HG03095 (cell line): ENCODE data around the gene NOL4.

Source experiments
- ATAC-seq: cut with Tn5 transposase; IDR thresholded peaks from one replicate; pipeline ENCODE4 v1.9.1; 2021; ENCODE audit warnings: moderate library complexity; ENCODE audit not compliant: unreplicated experiment

The NOL4 gene

DNA sequence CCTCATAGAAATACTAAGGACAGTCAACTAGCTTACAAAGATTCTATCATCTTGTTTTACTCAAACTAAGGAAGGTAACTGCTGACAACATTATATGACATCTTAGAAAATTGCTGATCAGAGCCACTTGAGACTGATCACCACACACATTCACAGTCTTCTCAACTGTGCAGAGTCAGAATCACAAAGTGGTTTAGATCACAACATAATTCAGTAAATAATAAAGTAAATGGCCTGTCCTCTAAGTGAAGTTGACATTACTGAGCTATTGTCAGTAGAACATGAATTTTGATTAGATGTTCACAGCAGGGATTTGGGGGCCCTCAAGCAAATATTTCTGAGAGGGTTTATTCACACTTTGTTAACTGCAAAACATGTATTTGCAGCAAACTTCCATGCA, 28.5 kb downstream of the NOL4 start:
- no peak for ATAC-seq

DNA sequence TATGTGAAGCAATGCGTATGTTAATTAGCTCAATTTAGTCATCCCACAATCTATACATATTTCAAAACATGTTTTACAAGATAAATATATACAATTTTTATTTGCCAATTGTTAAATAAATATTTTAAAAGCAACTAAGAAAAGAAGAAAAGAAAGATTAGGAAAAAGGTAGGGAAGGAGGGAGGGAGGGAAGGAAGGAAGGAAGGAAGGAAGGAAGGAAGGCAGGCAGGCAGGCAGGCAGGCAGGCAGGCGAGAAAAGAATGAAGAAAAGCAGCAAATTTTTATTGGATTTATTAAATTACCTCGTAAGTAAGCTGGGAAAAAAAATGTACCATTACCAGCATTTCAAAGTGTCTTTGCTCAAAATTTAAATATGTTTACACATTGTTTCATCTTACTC, 30.5 kb downstream of the NOL4 start:
- ATAC-seq = no peak

DNA sequence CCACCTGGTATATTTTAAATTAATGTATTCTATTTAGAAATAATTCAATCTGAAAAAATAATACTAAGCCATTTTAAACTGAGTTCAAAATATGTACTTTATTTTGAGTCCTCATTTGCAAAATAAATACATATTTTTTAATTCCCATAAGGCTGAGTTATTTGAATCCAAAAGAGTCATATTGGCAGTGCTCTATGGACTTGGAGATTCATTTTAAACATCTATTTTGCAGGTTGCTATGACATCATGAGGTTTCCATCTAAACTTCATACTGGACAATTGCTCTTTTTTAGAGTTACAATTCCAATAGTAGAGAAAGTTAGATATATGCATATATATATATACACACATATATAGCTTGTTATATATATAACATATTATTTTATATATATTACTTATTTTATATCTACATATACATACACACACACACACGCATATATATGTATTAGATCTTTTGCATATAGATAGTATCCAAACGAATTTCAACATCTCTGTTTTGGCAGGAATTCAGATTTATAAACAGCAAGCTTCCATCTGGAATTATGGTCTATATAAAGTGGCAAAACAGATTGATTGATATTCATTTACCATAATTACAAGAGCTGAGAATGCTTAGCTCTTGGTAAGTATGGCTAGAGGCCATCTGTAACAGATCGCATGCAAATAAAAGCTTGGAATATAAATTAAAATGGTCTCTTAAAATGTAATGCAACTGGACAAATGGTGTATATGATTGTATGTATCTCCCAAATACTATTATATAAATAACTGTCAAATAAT, 34.9 kb downstream of the NOL4 start:
- ATAC-seq = no peak
